H1 (cell line): ENCODE data around the gene JPH2. TPM values are rescaled to one million over a fixed set of nuclear protein-coding genes. Genes with fewer than 3 reads are reported as not detected.

Experiments
- CTCF ChIA-PET: fragments of 300-600 bp; sonication (Branson Sonifier 250); formaldehyde crosslinking; loops from one replicate; lab custom pipeline; 2021; ENCODE audit not compliant: partially characterized antibody; lab: Charles Lee
- POLR2A ChIA-PET: fragments of 300-600 bp; sonication (Branson Sonifier 250); formaldehyde crosslinking; loops from one replicate; lab custom pipeline; 2021; ENCODE audit warnings: inconsistent platforms; ENCODE audit not compliant: partially characterized antibody; lab: Charles Lee
- DNase-seq, 2 experiments: peaks; one replicate each; pipeline versions ENCODE4 v3.0.0 to v3.0.0-alpha.2; 2010 to 2022; ENCODE audit warnings: low spot score in 2 of 2, low read depth in 1 of 2, mixed read lengths in 1 of 2
- FAIRE-seq: peaks from 2 replicates; lab custom pipeline; 2011; peaks lifted over from hg19 to GRCh38; lab: Jason Lieb, UNC
- H2AFZ ChIP-seq: 2 replicates; pipeline ENCODE4 v1.8.1; 2012; ENCODE audit warnings: low read length, inconsistent platforms
- H2AK5ac ChIP-seq: 2 replicates; pipeline ENCODE4 v1.6.1; 2013; ENCODE audit warnings: low read depth, low read length
- H2BK120ac ChIP-seq: replicated peaks from 2 replicates; pipeline ENCODE3; 2013; ENCODE audit warnings: low read depth, low read length, inconsistent platforms
- H2BK12ac ChIP-seq: 2 replicates; pipeline ENCODE4 v1.6.1; 2013; ENCODE audit warnings: low read depth, low read length
- H2BK15ac ChIP-seq: 2 replicates; pipeline ENCODE4 v1.6.1; 2013; ENCODE audit warnings: low read length
- H2BK20ac ChIP-seq: 2 replicates; pipeline ENCODE4 v1.6.1; 2013; ENCODE audit warnings: low read length
- H2BK5ac ChIP-seq: 2 replicates; pipeline ENCODE4 v1.6.1; 2013; ENCODE audit warnings: low read depth, low read length
- H3K14ac ChIP-seq: 2 replicates; pipeline ENCODE4 v1.6.1; 2013; ENCODE audit warnings: inconsistent platforms; ENCODE audit not compliant: insufficient read length
- H3K18ac ChIP-seq: 2 replicates; pipeline ENCODE4 v1.6.1; 2013; ENCODE audit warnings: low read length; ENCODE audit errors: extremely low read depth
- H3K23ac ChIP-seq: 2 replicates; pipeline ENCODE4 v1.6.1; 2013; ENCODE audit warnings: inconsistent platforms; ENCODE audit not compliant: insufficient read length
- H3K23me2 ChIP-seq: 2 replicates; pipeline ENCODE4 v1.6.1; 2013; ENCODE audit warnings: low read depth, low read length
- H3K27ac ChIP-seq: 2 replicates; pipeline ENCODE4 v1.6.1; 2011; ENCODE audit warnings: low read depth, low read length, inconsistent platforms
- H3K27me3 ChIP-seq, 4 experiments: replicated peaks in 1 of 4; 1 replicate in 1 of 4; 2 replicates in 3 of 4; pipeline versions ENCODE4 v1.6.1 to v1.8.1; 2011 to 2013; ENCODE audit warnings: low read length in 3 of 4, mild to moderate bottlenecking in 3 of 4, inconsistent platforms in 2 of 4, mixed read lengths in 2 of 4, moderate library complexity in 1 of 4; ENCODE audit not compliant: control insufficient read depth in 3 of 4, insufficient read depth in 3 of 4; ENCODE audit errors: extremely low read depth in 1 of 4
- H3K36me3 ChIP-seq, 4 experiments: 2 replicates each; pipeline versions ENCODE4 v1.6.1 to v1.8.1; 2011 to 2013; ENCODE audit warnings: mild to moderate bottlenecking in 4 of 4, low read length in 3 of 4, moderate library complexity in 2 of 4, control low read depth in 1 of 4, inconsistent platforms in 1 of 4; ENCODE audit not compliant: insufficient read depth in 4 of 4, control insufficient read depth in 2 of 4
- H3K4ac ChIP-seq: replicated peaks from 2 replicates; pipeline ENCODE3; 2013; ENCODE audit warnings: low read length, low read depth, mixed read lengths, inconsistent platforms; ENCODE audit not compliant: insufficient read length
- H3K4me1 ChIP-seq, 4 experiments: replicated peaks in 1 of 4; 1 replicate in 1 of 4; 2 replicates in 3 of 4; pipeline versions ENCODE4 v1.6.1 to v1.8.1; 2011 to 2013; ENCODE audit warnings: low read length in 3 of 4, inconsistent platforms in 2 of 4, mixed read lengths in 1 of 4; ENCODE audit not compliant: insufficient read depth in 4 of 4, control insufficient read depth in 3 of 4
- H3K4me2 ChIP-seq, 2 experiments: 2 replicates each; pipeline versions ENCODE4 v1.6.1 to v1.8.1; 2011 to 2013; ENCODE audit warnings: low read depth in 2 of 2, low read length in 2 of 2, control low read depth in 1 of 2, inconsistent platforms in 1 of 2, mild to moderate bottlenecking in 1 of 2; ENCODE audit not compliant: insufficient read depth in 1 of 2
- H3K4me3 ChIP-seq, 4 experiments: fragments of 200-600, 300-600 bp in 1 of 4; sonication (generic), shearing (Covaris generic), sonication (Bioruptor Twin) in 1 of 4; 2 replicates each; pipeline versions ENCODE4 v1.5.1 to v1.8.1; 2011 to 2016; ENCODE audit warnings: low read length in 4 of 4, low read depth in 3 of 4, control low read depth in 2 of 4, inconsistent platforms in 2 of 4, mild to moderate bottlenecking in 2 of 4, mixed read lengths in 1 of 4, moderate library complexity in 1 of 4; ENCODE audit not compliant: insufficient read depth in 2 of 4; ENCODE audit errors: extremely low read depth in 1 of 4
- H3K56ac ChIP-seq: replicated peaks from 2 replicates; pipeline ENCODE3; 2013; ENCODE audit warnings: low read depth, mild to moderate bottlenecking, mixed read lengths, low read length, inconsistent platforms; ENCODE audit not compliant: insufficient read length
- H3K79me1 ChIP-seq: 2 replicates; pipeline ENCODE4 v1.6.1; 2013; ENCODE audit warnings: low read depth, low read length, control low read depth
- H3K79me2 ChIP-seq, 2 experiments: 2 replicates each; pipeline versions ENCODE4 v1.6.1 to v1.8.1; 2012 to 2013; ENCODE audit warnings: low read length in 2 of 2, mild to moderate bottlenecking in 2 of 2, inconsistent platforms in 1 of 2; ENCODE audit not compliant: insufficient read depth in 2 of 2, control insufficient read depth in 1 of 2
- H3K9ac ChIP-seq, 4 experiments: replicated peaks in 1 of 4; 1 replicate in 1 of 4; 2 replicates in 3 of 4; pipeline versions ENCODE4 v1.6.1 to v1.8.1; 2011 to 2013; ENCODE audit warnings: low read depth in 3 of 4, low read length in 3 of 4, control low read depth in 2 of 4, mild to moderate bottlenecking in 2 of 4, moderate library complexity in 2 of 4, inconsistent platforms in 1 of 4; ENCODE audit errors: extremely low read depth in 1 of 4
- H3K9me3 ChIP-seq, 2 experiments: 2 replicates each; pipeline versions ENCODE4 v1.6.1 to v1.8.1; 2012 to 2013; ENCODE audit warnings: mild to moderate bottlenecking in 2 of 2, moderate library complexity in 2 of 2, control low read depth in 1 of 2, inconsistent platforms in 1 of 2, low read depth in 1 of 2, low read length in 1 of 2, mixed read lengths in 1 of 2; ENCODE audit not compliant: insufficient read depth in 2 of 2
- H4K20me1 ChIP-seq, 2 experiments: replicated peaks in 1 of 2; 2 replicates each; pipeline versions ENCODE3 to v1.8.1; 2011 to 2013; ENCODE audit warnings: inconsistent platforms in 2 of 2, low read length in 2 of 2, mild to moderate bottlenecking in 1 of 2; ENCODE audit not compliant: insufficient read depth in 2 of 2, control insufficient read depth in 1 of 2
- H4K5ac ChIP-seq: 2 replicates; pipeline ENCODE4 v1.6.1; 2013; ENCODE audit warnings: low read length, low read depth, mixed read lengths, inconsistent platforms; ENCODE audit not compliant: insufficient read length
- H4K8ac ChIP-seq: 2 replicates; pipeline ENCODE4 v1.8.0; 2013; ENCODE audit warnings: mild to moderate bottlenecking, moderate library complexity, low read length, inconsistent platforms; ENCODE audit not compliant: insufficient read depth; ENCODE audit errors: extremely low read depth
- H4K91ac ChIP-seq: replicated peaks from 2 replicates; pipeline ENCODE3; 2013; ENCODE audit warnings: low read length, mixed read lengths, inconsistent platforms; ENCODE audit not compliant: insufficient read length
- EGR1 ChIP-seq: IDR thresholded peaks from 2 replicates; pipeline ENCODE4 v1.6.1; 2011; ENCODE audit warnings: low read depth, low read length, borderline replicate concordance
- EZH2 ChIP-seq: fragments of 200-600 bp; sonication (generic); IDR thresholded peaks from 2 replicates; pipeline ENCODE4 v1.7.1; 2012; ENCODE audit warnings: low read depth, mild to moderate bottlenecking, moderate library complexity, low read length, inconsistent platforms; ENCODE audit not compliant: severe bottlenecking
- FOSL1 ChIP-seq: IDR thresholded peaks from 2 replicates; pipeline ENCODE4 v1.6.1; 2011; ENCODE audit warnings: mild to moderate bottlenecking, low read depth, low read length, moderate library complexity; ENCODE audit not compliant: insufficient read depth
- HDAC6 ChIP-seq: IDR thresholded peaks from one replicate; pipeline ENCODE4 v1.7.1; 2012; ENCODE audit warnings: low read depth, mild to moderate bottlenecking, inconsistent platforms, low read length, moderate library complexity
- JUN ChIP-seq: IDR thresholded peaks from 2 replicates; pipeline ENCODE4 v1.6.1; 2011; ENCODE audit warnings: low read depth, mild to moderate bottlenecking, improper control_type of control experiment, low read length
- MAFK ChIP-seq: IDR thresholded peaks from 2 replicates; pipeline ENCODE4 v1.6.1; 2012; ENCODE audit warnings: low read depth, mild to moderate bottlenecking, improper control_type of control experiment, low read length
- POLR2AphosphoS5 ChIP-seq: IDR thresholded peaks from 2 replicates; pipeline ENCODE4 v1.6.1; 2011; ENCODE audit warnings: low read depth, low read length
- SIX5 ChIP-seq: IDR thresholded peaks from 2 replicates; pipeline ENCODE4 v1.6.1; 2011; ENCODE audit warnings: mild to moderate bottlenecking, low read depth, low read length
- SP4 ChIP-seq: IDR thresholded peaks from 2 replicates; pipeline ENCODE4 v1.6.1; 2012; ENCODE audit warnings: low read length, inconsistent platforms
- TAF1 ChIP-seq: IDR thresholded peaks from 2 replicates; pipeline ENCODE4 v1.6.1; 2011; ENCODE audit warnings: mild to moderate bottlenecking, low read depth, low read length
- TCF12 ChIP-seq: IDR thresholded peaks from 2 replicates; pipeline ENCODE4 v1.6.1; 2011; ENCODE audit warnings: low read depth, mild to moderate bottlenecking, low read length
- polyA plus RNA-seq, 7 experiments: library from polyadenylated mRNA; depleted of rRNA in 3 of 7; stranded (reverse) in 5 of 7; unstranded in 2 of 7; fragments of >200 nt in 5 of 7; fragments of 200-250 nt in 2 of 7; gene quantifications; 1 replicate in 5 of 7; 2 replicates in 1 of 7; 4 replicates in 1 of 7; pipeline versions ENCODE4 v1.2.1 to v1.2.3, GENCODE V29; 2011 to 2013; ENCODE audit warnings: missing spikeins in 2 of 7, mixed read lengths in 2 of 7
- total RNA-seq: library from RNA; stranded (reverse); fragmentation: NEBNext Ultra II Directional; extraction: Animal tissue kit (Norgen Biotek cat#: 25700); gene quantifications from 2 replicates; pipeline ENCODE4 v1.2.1, GENCODE V29; 2021
- TF ChIP-seq, protein P1 (sequence below): IDR thresholded peaks from 2 replicates; pipeline ENCODE4 v1.6.1; 2012; ENCODE audit warnings: inconsistent platforms

JPH2 gene
- total and polyA plus RNA-seq, 2 of the 8 experiments (the other 6 are each of a cell fraction or from before 2014, with no cell fraction given), result 0.59 to 1.3 TPM

- H2BK120ac ChIP-seq, result no peak overlapping the region
- peaks cover 6% of the 10 kb centered on the region; the same call in 1 of the 2 replicates for H3K23me2 ChIP-seq
- no peak overlapping the region for H2BK12ac ChIP-seq
- H2AFZ ChIP-seq, result no peak overlapping the region
- no peak overlapping the region for H4K91ac ChIP-seq
- H3K4ac ChIP-seq, result no peak overlapping the region
- H3K14ac ChIP-seq, result no peak overlapping the region
- peaks cover 4 to 42% (median 16%) of the 10 kb centered on the region in 4 experiments; a peak in 5 of 8 replicates for H3K36me3 ChIP-seq
- H2AK5ac ChIP-seq, result no peak overlapping the region
- no peak overlapping the region for H3K4me3 ChIP-seq
- no peak overlapping the region for H2BK5ac ChIP-seq
- no peak overlapping the region for H3K18ac ChIP-seq
- no peak overlapping the region for H3K23ac ChIP-seq
- H3K4me1 ChIP-seq, result peaks cover 0 to 4% (median 2%) of the 10 kb centered on the region in 4 experiments; a peak in 4 of 7 replicates
- H3K4me2 ChIP-seq, result no peak overlapping the region
- H4K20me1 ChIP-seq, result peaks cover 3 to 6% of the 10 kb centered on the region in 2 experiments
- no peak overlapping the region for H4K5ac ChIP-seq
- TF ChIP-seq MAFK (no peak), EZH2 (no peak), EGR1 (no peak), TCF12 (no peak), POLR2AphosphoS5 (no peak), FOSL1 (no peak), HDAC6 (no peak), SP4 (no peak), TAF1 (no peak), JUN (no peak), SIX5 (no peak)
- TF ChIP-seq, protein P1, sequence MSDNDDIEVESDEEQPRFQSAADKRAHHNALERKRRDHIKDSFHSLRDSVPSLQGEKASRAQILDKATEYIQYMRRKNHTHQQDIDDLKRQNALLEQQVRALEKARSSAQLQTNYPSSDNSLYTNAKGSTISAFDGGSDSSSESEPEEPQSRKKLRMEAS, result no peak
- no peak overlapping the region for H3K27ac ChIP-seq
- H3K79me1 ChIP-seq, result peaks cover 2% of the 10 kb centered on the region
- ChIA-PET CTCF (interaction anchor here (0.6 to 1.9 kb wide), 3 partner anchors 14 to 92 kb away, joined by 3 to 7 read pairs (median 3); no protein-coding TSS in a partner anchor), POLR2A (no interaction called here)
- no peak overlapping the region for H2BK15ac ChIP-seq
- no peak for DNase-seq
- peaks cover 11 to 69% of the 10 kb centered on the region in 2 experiments for H3K79me2 ChIP-seq
- no peak overlapping the region for H4K8ac ChIP-seq
- H3K9ac ChIP-seq, result no peak overlapping the region
- no peak overlapping the region for H2BK20ac ChIP-seq
- no peak for FAIRE-seq
- no peaks in the 10 kb centered on the region for H3K27me3 ChIP-seq
- H3K56ac ChIP-seq, result no peak overlapping the region
- no peaks in the 10 kb centered on the region for H3K9me3 ChIP-seq
Measured at GRCh38 chr20:44206132-44206531, 19.1 kb upstream of the JPH2 start.
